HG02885 (cell line): ENCODE measurements around the gene MPRIP.

ENCODE experiments used
- ATAC-seq: cut with Tn5 transposase; IDR thresholded peaks from one replicate; pipeline ENCODE4 v1.9.1; 2021; ENCODE audit warnings: mild to moderate bottlenecking; ENCODE audit not compliant: unreplicated experiment, poor library complexity

Gene MPRIP

DNA sequence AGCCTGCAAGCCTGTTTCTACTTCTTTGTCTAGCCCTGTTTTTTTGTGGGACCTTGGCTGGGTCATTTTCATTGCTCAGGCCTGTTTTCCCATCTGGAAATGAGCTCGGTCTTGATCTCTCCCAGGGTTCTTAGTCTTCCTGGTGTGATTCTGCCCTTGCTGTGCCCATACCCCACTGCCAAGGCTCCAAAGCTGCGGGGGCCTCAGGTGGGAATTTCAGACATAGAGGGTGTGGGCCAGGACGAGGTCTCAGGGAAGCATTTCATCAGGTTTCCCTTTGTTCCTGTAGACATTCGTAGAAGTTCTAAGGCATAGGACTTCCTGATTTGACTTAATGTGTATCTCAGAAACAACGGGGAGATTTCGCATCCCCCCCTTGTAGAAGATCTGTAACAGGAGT lies 5.8 kb downstream of the MPRIP start:
- ATAC-seq, result no peak

DNA sequence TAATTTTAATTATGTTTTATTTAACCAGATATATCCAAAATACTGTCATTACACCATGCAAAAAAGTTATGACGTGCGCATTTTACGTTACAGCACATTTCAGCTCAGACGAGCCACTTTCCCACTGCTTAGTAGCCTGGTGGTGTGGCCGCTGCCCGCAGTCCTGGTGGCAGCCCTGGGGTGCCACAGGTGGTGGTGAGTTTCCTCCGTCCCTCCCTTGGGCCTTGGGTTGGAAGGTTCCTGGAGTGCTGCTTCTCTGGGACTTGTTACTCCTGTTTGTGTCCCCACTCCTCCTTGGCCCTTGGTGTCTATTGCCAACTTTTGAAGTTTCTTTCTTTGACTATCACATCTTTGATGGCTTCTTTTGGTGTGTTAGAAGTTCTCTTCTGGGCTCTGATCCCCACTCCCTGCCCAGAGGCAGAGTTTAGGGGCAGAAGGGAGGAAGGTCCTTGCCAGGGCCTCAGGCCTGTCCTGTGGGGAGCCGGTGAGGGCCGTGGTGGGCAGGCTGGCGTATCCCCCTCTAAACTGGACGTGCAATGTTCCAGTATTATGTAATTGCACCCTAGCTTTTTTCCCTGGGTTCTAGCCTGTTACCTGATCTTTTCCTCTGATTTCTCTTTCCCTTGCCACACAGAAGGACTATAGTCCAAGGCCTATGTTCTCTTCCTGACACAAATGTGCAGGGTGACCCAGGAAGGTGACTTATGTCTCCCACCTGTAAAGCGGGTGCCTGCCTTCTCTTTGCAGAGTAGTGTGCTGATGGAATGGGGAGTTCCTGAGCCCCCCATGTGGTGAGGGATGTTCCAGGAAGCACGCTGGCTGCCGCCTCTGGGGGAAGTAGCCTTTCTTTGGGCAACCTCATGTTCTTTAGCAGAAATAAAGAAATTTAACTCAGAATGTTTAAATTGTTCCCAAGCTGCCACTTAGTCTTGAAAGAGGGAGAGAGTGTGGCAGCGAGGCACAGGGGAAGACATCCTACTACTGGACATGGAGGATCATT lies 8.4 kb downstream of the MPRIP start:
- ATAC-seq, result no peak

DNA sequence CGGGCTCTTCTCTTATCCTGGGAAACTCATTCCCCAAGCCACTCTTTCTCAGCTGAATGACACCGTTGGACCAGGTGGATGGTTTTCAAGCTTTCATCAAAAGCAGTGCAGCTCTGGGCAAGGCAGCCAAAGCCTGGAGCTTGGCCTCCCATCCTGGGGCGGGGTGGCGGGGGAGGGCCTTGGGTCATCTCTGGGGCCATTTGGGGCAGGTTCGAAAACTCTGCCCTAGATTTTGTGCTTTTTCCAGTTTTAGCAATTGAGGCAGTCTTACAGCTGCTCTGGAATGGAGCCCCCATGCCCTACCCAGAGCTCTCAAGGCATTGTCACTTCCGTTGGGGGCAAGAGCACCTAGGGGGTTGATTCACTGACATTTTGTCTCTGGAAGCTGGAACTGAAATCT lies 9.1 kb downstream of the MPRIP start:
- no peak for ATAC-seq

DNA sequence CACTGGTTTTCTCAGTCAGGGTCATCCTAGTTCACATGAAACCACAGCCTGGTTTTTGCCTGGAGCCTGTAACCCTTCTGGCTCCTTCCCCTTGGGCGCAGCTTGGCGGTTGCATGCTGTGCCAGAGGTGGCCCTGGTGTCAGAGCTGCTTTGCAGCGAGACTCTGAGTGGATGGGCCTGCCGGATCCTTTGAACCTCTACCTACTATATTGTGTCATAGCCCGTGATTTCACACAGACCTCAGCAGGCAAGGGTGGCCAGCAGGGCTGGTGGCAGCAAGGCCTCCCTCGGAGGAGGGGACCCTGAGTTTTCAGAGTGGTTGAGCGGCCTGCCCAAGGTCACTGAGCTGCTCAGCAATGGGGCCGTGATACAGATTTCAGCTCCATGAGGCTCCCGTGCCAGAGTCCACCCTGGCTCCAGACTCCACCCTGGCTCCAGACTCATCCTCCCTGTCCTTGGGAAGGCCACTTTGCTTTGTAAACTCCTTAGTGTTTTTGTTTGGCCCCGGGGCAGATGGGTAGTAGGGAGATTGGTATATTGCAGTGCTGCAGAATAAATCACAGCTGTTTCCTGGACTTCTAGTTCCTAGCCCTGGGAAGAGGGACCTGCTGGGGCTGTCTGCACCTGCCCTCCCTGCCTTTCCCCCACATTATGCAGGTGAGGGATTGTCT lies 9.7 kb downstream of the MPRIP start:
- no peak for ATAC-seq

DNA sequence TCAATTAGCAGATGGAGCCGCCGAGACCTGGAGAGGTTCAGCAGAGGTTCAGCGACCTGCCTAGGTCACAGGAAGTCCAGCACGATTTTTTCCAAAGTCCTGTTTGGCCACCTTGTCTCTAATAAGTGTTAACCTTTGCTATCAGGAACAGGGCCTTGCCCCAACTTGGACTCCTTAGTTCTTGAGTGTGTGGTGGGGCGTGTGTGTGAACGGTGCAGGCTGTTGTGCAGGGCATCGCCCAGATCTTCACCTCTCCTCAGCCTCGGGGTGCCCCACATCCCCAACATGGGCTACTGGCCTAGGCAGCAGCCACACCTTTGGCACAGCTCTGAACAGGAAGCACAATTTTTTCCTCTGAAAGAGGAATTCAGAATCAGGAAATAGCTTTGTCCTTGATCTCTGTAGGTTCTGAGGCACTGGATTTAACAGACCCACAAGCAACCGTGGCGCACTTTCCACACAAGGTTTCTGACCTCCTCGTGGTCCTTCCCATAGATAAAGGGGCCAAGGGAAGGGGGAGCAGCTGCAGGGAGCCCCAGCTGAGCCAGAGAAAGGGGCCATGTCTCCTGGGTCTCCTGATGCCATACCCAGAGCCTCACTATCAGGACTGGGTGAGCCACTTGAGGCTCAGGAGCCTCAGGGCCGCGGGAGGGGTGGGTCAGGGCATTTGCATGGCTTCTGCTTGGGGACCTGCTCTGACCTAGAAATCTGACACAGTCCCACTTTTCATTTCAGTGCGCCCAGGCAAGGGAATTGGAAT lies 10.4 kb downstream of the MPRIP start:
- ATAC-seq, result no peak

DNA sequence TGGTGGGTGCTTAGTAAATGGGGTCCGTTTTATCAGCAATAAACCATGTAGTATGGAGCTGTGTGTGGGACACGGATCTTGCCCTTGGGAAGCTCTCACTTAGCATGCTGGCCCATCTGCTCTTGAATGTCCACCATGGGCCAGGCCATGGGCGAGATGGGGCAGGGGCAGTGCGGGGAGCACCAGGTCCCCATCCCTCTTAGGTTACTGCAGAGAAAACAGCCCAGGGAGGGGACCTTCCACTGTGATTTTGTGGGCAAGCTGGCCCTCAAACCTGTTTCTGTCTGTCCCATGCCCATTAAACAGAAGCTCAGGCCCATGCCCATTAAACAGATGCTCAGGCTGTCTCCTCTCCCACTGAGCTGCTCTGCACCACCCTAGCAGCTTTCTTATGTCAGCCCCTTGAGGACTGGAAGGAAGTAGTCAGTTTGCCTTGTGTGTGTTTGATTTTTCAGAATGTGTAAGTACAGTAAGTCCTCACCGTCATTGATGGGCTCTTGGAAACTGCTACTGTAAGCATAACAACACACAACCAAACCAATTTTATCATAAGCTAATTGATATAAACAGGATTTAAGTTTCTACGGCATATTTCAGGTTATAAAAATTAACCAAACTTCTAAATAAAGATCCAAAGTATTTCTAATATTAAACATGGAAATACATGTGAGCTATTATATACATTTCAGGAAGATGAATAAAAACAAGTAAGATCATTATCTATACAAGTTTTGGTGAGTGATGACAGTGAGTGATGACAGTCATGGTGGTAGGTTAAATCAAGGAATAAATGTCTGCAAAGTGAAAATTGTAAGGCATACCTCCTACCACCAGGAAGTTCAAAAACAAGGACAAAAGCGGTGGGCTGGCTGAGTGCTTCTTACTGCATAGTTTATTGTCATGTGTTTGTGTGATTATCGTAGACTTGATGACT lies 11.5 kb downstream of the MPRIP start:
- ATAC-seq, result no peak

DNA sequence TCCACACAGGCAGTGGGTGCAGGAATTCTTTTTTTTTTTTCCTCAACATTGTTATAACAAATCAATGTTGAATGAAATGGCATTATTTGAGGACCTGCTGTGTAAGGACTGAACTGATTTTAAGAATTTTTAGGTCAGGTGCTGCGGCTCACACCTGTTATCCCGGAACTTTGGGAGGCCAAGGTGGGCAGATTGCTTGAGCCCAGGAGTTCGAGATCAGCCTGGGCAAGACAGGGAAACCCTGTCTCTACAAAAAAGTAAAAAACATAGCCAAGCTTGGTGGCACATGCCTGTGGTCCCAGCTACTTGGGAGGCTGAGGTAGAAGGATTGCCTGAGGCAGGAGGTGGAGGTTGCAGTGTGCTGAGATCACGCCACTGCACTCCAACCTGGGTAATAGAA lies 12.4 kb downstream of the MPRIP start:
- ATAC-seq, result no peak

DNA sequence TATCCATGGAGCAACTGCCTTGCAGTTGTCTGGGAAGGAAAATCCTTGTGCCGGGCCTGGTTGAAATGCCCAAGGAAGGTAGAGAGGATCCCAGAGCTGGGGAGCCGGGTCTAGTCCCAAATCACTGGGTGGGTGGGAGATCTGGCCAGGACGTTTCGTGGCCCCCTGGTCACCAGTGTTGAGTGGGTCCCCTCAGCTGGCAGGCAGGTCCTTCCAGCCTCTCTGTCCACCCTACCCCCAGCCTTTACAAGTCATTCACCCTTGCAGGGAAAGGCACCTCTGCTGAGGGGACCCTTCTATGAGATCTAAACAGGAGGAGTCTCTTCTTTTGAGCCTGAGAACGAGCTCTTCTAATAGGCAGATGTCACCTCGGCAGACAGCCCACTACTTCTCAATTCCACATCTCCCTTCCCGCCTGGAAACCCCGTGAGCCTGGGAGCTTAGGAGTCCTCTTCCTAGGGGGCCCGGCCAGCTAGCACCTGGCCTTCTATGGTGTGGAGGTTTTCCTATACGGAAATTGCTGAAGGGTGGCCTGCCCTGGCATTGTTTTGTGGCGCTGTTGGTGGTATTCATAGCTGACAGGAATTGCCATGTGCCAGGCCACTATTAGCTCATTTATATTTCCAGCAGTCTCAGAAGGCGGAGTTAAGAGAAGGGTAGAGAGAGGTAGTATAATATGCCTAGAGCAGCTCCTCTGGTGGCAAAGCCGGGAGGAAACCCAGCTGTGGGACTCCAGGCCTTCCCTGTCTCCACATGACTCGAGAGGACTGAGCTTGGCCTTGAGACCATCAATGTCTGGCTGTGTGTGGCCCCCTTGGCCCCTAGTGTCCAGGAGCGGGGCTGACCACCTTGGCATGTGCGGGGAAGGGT lies 13.3 kb downstream of the MPRIP start:
- no peak for ATAC-seq

DNA sequence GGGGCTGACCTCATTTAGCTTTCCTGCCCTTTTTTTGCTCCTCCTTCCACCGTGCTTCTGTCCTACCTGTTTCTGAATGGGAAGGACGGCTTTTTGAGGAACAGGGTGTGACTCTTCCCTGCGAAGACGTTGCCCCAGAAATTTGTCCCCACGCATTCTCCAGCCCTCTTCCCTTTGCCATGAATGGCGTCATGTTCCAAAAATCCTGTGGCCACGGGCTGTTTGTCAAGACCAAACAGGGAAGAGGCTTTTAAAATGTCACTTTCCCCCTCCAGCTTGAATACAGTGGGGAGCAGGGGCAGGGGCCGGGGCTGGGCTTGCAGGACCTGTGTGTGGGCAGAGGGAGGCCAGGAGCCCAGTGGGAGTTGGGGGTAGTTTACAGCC lies 13.9 kb downstream of the MPRIP start:
- no peak for ATAC-seq

DNA sequence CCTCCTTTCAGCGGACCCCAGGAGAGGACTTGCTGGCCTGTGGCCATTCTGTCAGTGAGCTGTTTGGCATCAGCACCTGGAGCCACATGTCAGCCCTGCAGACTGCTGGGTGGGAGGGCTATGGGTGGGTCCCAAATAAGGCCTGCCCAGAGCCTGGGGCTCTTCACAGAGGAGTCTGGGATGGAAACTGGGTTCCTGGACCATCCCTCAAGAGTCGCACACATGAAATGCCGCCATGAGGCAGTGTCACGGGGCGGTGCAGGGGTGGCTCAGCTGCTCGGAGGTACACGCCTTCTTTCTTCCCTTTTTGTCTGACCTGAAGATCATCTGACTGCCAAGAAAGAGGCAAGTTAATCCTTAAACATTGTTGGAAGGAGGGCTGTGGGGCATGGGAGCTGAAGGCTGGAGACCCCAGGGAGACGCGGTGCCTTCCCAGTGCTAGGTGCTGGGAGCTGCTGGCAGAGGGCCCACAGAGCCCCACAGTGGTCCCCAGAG lies 14.8 kb downstream of the MPRIP start:
- no peak for ATAC-seq

DNA sequence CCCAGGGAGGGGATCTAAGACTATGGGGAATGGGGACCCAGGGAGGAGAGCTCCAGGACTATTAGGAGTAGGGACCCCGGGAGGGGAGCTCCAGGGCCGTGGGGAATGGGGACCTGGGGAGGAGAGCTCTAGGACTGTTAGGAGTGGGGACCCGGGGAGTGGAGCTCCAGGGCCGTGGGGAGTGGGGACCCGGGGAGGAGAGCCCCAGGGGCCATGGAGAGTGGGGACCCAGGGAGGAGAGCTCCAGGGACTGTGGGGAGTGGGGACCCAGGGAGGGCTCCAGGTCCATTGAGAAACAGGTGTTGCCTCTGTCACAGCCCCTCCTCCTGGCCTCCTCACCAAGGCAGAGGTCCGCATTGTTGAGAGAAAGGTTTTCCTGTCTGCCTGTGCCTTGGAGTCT lies 16.0 kb downstream of the MPRIP start:
- ATAC-seq, result no peak

DNA sequence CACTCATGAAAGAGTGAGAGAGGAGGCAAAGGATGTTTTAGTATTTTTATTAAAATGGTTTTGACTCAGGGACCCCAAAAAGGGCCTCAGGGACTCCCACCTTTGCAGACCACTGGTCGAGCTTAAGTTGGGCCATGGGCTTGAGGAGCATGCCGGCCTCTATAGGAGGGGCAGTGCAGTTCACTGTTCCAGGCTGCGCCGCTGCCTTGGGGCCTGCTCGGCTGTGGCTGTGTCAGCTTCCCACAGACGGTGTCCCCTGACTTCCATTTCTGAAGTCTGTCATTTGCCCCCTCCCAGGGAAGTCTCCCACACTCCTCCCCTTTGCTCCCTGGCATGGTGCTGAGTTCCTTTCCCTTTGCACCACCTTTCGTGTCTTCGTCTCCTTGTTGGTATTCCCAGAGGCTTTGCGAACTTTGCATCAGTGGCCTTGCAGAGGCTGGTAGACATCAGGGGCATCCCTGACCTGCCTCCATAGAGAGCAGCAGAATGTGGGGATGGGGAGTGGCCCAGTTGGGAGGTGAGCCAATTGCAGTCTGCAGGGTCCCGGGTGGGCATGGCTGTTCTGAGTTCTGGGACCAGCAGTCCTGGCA lies 17.1 kb downstream of the MPRIP start:
- no peak for ATAC-seq

DNA sequence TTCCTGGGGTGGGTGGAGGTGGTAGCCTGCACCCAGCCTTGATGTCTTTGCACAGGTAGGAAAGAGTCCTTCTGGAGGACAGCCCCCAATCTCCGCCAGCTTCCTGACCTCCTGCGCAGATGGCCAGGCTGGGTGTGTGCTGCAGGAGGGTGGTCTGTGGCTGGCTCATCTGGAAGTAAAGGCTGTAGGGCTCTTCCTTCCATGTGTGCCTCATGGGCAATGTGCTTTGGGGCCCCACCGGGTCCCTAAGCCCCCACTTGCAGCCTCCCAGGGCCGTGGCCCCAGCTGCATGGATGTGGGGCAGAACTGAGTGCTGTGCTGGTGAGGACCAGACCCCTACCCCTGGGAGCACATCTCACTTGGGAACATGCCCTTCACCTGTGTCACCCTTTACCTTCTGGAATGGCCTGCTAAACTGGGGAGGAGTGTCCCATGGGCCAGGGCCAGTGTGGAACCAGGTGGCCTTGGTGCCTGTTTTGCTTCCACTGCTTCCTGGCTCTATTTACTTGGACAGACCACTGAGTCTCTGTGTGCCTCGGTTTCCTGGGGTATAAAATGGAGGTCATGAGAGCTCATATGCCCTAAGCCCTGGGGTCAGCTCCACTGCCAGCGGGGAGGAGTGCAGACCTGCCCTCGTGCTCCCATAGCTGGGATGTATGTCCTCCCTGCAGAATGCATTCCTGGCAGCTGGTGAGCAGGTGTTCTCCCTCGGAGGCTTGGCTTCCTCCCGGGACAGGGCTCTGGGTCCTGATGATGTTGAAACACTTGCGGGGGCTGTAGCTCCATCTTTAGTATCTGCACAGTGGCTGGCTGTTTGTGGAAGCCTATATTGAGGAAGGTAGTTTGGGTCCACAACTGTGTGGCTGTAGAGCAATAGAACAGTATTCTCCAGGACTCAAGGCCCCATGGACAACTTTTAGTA lies 18.0 kb downstream of the MPRIP start:
- ATAC-seq, result no peak

DNA sequence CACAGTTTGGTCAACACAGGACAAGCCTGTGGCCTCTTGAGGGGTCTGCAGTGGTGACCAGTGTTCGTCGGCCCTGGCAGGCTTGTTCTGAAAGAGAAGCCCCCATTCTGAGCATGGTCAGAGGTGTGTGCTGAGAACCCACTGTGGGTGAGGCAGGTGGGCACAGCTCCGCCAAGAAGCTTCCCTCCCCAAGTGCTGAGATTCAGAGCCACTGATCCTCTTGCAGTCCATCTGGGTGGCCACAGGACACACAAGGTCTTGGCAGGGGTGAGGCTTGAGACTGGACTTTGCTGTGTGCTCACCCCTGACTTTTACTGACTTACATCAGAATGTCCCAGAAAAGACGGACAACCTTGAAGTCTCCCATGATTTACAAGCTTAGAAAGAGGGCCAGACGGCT lies 18.7 kb downstream of the MPRIP start:
- no peak for ATAC-seq

DNA sequence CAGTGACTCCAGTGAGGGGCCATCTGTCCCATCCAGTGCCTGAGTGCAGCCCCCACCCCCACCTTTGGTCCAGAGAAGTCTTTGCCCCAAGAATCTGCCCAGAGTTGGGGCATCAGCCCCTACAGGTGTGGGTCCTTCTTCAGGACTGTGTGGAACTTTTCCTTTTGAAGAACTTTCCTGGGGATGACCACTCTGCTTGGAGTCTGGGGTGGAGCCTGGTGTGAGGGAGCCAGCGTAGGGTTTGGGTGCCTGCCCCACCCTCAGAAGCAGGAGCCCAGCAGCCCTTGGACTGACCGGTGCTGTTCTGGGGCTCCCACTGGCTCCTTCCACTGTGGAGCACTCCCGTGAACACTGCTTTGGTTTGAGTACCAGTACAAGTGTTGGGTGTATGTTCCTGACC lies 19.3 kb downstream of the MPRIP start:
- ATAC-seq, result no peak

DNA sequence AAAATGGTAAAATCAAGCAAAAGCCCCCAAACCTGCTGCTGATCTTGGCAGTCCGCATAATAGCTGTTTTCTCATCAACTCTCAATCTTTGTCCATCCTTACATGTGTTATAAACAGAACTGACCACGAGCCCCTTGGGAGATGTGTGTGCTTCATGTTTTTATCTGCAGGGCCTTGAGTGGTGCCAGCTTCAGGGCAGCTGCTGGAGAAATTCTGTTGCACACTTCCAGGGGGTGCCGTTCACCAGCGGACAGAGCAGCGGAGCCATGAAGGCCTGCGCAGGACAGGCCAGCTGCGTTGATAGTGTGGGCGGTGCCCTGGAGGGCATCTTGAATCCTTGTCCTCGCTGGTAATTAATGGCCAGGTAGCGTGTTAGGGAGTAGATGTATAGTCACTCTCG lies 20.1 kb downstream of the MPRIP start:
- ATAC-seq, result no peak

DNA sequence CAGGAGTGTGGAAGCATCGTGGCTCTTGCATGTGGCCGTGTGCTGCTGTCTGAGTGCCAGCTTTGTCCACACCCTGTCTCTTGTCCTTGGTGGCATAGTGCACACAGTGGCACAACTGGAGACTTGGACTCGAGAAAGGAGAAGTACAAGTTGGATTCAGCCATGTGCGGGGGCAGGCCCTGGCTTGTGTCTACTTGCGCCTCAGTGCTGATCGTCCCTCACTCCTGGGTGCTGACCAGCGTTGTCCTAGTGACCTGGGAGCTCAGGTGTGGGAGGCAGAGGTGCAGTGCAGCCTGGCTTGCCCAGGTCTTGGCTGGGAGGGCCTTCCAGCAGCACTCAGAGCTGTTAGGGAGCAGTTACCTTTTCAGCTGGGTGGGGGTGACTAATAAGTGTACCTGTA lies 20.6 kb downstream of the MPRIP start:
- no peak for ATAC-seq
